ENCODE measurements around the gene DGCR2.
"Not testable (repeated sequence)": the region's sequence is repeated elsewhere in the genome, so short reads cannot be mapped to it uniquely, and the experiment has no call there.

DGCR2 gene

GRCh38 chr22:19056951-19057401 lies 65.2 kb downstream of the DGCR2 start:
- no peak for DNase-seq

GRCh38 chr22:19055801-19056200 lies 66.4 kb downstream of the DGCR2 start:
- DNase-seq: no peak

- no peak for DNase-seq
Observed at GRCh38 chr22:19052941-19053541, 69.2 kb downstream of the DGCR2 start.

GRCh38 chr22:19051381-19052072 lies 70.7 kb downstream of the DGCR2 start:
- DNase-seq: no peak

GRCh38 chr22:19050847-19051246 lies 71.4 kb downstream of the DGCR2 start:
- DNase-seq: not testable (repeated sequence)

- DNase-seq: no peak
Observed at GRCh38 chr22:19050117-19050516, 72.1 kb downstream of the DGCR2 start.

GRCh38 chr22:19048531-19048930 lies 73.7 kb downstream of the DGCR2 start:
- no peak for DNase-seq

GRCh38 chr22:19047993-19048392 lies 74.2 kb downstream of the DGCR2 start:
- no peak for DNase-seq

GRCh38 chr22:19046719-19047609 lies 75.2 kb downstream of the DGCR2 start:
- DNase-seq: no peak

GRCh38 chr22:19046287-19046686 lies 75.9 kb downstream of the DGCR2 start:
- no peak for DNase-seq

GRCh38 chr22:19045094-19045493 lies 77.1 kb downstream of the DGCR2 start:
- no peak for DNase-seq

- DNase-seq: no peak
Observed at GRCh38 chr22:19044381-19044780, 77.8 kb downstream of the DGCR2 start.

GRCh38 chr22:19043121-19044085 lies 78.8 kb downstream of the DGCR2 start:
- DNase-seq: no peak

- DNase-seq: no peak
Observed at GRCh38 chr22:19042285-19043120, 79.7 kb downstream of the DGCR2 start.

GRCh38 chr22:19041704-19042074 lies 80.5 kb downstream of the DGCR2 start:
- DNase-seq: no peak

- no peak for DNase-seq
Observed at GRCh38 chr22:19040888-19041703, 81.1 kb downstream of the DGCR2 start.

- DNase-seq: no peak
Observed at GRCh38 chr22:19040391-19040861, 81.8 kb downstream of the DGCR2 start.

GRCh38 chr22:19039796-19040280 lies 82.4 kb downstream of the DGCR2 start:
- no peak for DNase-seq

GRCh38 chr22:19039448-19039780 lies 82.8 kb downstream of the DGCR2 start:
- DNase-seq: no peak

- no peak for DNase-seq
Observed at GRCh38 chr22:19038728-19039447, 83.3 kb downstream of the DGCR2 start.

All from activated CD4-positive, alpha-beta T cell treated with anti-CD3 and anti-CD28 coated beads, Interleukin-2, amount 50 U/mL, for 1 hour (primary cell).